Stimulated activated CD8-positive, alpha-beta memory T cell treated with anti-CD3 and anti-CD28 coated beads, Interleukin-7, amount 100 ng/mL, for 24 hours (primary cell): ENCODE results near the gene SLC25A44.

Source experiments
- DNase-seq: peaks from one replicate; pipeline ENCODE4 v3.0.0-alpha.2; 2020; ENCODE audit warnings: low read depth

Gene SLC25A44

GRCh38 chr1:156241926-156242325, 48.0 kb downstream of the SLC25A44 start, which contains the start of gene BGLAP:
Gene BGLAP, plus strand, starts transcription at chr1:156242184. Its CDS starts 48 bp downstream, at chr1:156242232.
- DNase-seq = no peak

DNA sequence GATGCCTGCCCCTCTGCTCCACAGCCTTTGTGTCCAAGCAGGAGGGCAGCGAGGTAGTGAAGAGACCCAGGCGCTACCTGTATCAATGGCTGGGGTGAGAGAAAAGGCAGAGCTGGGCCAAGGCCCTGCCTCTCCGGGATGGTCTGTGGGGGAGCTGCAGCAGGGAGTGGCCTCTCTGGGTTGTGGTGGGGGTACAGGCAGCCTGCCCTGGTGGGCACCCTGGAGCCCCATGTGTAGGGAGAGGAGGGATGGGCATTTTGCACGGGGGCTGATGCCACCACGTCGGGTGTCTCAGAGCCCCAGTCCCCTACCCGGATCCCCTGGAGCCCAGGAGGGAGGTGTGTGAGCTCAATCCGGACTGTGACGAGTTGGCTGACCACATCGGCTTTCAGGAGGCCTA, 48.8 kb downstream of the SLC25A44 start:
- DNase-seq = no peak

DNA sequence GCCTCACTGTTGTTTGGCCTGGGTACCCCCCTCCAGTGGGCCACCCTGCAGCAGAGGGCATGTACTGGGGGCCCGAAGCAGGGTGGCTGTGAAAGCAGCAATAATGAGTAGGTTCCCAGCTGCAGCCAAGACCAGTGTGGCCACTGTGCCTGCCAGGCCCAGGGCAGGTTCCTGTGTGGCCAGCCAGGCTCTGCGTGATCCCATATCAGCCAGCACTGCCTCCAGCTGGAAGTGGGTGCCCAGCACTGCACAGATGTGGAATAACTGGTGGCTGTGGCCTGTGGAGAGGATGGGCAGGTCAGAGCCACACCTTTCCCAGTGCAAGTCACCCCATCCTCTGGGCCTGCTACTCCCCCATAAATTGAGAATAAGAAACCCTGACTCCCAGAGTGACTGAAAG, 50.2 kb downstream of the SLC25A44 start:
- no peak for DNase-seq

- no peak for DNase-seq
Measured at GRCh38 chr1:156244712-156245111, 50.8 kb downstream of the SLC25A44 start.

GRCh38 chr1:156245451-156246232, 51.7 kb downstream of the SLC25A44 start:
- DNase-seq = no peak

- no peak for DNase-seq
Measured at GRCh38 chr1:156246241-156246780, 52.4 kb downstream of the SLC25A44 start.

GRCh38 chr1:156246781-156247459, 53.0 kb downstream of the SLC25A44 start:
- DNase-seq = no peak

DNA sequence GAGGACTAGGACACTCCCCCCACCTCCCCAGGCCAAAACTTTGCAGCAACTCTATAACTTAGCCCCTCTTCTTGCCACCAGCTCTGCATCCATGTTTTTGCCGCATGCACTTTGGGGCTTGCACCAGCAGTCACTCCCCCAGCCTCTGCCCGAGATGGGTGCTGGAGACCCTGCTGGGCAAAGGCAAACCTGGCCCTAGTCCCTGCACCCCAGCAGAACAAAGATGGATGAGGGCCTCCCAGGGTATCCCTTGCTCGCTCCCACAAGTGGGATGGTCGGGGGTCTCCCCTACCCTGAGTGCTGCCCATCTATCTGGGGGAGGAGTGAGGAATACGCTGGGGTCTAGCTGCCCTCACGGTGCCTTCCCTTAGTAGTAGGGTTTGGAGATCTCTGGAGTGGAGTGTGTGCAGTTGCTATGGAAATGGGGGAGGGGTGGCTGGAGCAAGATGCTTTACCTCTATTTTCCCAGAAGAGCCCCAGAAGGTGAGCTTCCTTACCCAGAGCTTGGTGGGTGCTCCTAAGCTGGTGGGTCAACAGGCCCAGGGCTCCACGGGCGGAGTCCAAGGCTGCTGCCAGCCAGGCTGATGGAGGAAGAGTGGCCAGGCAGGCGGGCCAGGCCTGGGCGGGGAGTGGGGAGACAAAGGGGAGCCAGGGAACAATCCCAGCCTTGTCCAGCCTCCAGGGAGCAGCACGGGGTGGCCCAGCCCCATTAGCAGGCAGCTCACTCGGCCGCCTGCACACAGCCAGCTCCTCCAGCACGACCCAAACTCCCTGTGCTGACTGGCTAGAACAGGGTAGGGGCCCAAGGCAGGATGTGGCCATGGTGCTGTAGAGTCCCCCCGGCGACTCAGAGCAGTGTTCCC, 53.8 kb downstream of the SLC25A44 start, which contains the start of gene PAQR6:
PAQR6 (minus strand) TSS at position 597 of the 863 bp plus-strand sequence. CDS start 1,325 bp downstream, outside the sequence.
- no peak for DNase-seq

- DNase-seq = no peak
Measured at GRCh38 chr1:156248323-156248683, 54.4 kb downstream of the SLC25A44 start.

- DNase-seq = no peak
Measured at GRCh38 chr1:156249593-156249992, 55.7 kb downstream of the SLC25A44 start.

GRCh38 chr1:156251527-156251926, 57.6 kb downstream of the SLC25A44 start:
- no peak for DNase-seq

DNA sequence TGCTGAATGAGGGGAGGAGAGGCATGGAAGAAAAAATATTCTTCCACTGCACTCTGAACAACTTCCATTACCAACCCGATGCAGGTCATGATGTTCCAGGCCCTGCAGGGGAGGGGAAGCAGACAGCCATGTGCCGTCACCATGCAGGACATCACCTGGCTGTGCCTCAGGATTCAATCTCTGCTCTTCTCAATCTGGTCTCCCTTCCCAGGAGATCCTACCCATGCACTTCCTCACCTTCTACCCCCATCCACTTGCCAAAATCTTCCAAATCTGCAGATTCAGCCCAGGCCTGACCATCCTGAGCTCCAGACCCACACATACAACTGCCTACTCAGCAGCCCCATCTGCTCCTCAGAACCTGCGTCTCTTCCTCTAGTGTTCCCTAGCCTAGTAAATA, 59.7 kb downstream of the SLC25A44 start:
- no peak for DNase-seq

DNA sequence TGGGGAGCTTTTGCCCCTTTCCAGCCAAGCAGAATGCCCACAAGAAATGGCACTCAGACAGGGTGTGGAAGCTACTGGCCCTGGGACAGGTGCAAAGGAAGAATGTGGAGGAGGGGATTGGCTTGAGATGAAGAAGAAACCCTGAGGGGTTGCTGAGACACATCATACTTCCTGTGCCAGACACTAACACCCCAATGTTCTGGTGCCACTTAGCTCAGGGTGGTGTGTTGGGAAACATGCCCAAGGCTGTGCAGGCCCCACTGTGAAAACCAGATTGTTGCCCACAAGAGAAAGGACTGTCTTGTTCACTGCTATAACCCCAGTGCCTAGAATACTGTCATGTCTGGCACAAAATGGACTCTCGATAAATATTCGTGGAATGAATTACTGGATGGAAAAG, 63.8 kb downstream of the SLC25A44 start:
- no peak for DNase-seq

GRCh38 chr1:156258859-156259258, 65.0 kb downstream of the SLC25A44 start:
- no peak for DNase-seq

- DNase-seq = no peak
Measured at GRCh38 chr1:156259805-156260204, 65.9 kb downstream of the SLC25A44 start.

- no peak for DNase-seq
Measured at GRCh38 chr1:156260896-156261295, 67.0 kb downstream of the SLC25A44 start.
